GM12874 (cell line): ENCODE data around the gene PTGIS.

Experiments used
- TF ChIP-seq, protein P1 (sequence below): IDR thresholded peaks from 2 replicates; pipeline ENCODE4 v1.5.1; 2011; ENCODE audit warnings: low read depth, mild to moderate bottlenecking, control low read depth, low read length, moderate library complexity; ENCODE audit not compliant: insufficient read depth

The PTGIS gene

DNA sequence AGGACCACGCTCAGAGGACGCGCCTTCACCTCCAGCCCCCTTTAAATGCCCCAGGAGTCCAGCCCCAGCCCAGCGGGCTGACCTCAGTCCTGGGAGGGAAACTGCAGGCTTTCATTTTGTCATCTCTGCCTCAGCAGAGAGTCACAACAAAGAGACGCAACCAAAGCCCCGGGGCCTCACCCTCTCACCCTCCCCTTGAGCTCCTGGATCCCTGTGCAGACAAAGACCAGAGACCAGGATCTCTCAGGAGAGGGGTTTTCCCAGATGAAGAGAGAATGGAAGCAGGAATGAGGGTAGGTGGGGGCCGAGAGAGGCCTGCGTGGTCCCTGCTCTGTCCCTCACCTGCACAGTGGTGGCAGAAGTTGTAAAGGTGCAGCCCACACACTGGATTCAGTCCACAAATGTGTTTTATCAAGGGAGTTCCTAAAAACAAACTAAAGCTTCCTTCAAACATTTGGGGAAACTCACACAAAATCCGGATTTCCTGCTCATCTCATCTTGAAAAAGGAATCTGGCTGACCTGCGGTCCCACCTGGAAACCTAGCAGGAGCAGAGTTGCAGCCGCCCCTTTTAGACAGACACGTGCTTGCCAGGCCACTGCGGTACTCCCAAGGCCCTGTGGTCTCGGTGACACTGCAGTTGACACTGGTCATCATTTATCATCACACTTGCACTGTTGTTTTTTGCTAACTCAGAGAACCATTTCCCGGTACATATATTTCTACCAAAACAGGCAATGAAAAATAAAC is 27.1 kb downstream of the PTGIS start:
- TF ChIP-seq, protein P1, sequence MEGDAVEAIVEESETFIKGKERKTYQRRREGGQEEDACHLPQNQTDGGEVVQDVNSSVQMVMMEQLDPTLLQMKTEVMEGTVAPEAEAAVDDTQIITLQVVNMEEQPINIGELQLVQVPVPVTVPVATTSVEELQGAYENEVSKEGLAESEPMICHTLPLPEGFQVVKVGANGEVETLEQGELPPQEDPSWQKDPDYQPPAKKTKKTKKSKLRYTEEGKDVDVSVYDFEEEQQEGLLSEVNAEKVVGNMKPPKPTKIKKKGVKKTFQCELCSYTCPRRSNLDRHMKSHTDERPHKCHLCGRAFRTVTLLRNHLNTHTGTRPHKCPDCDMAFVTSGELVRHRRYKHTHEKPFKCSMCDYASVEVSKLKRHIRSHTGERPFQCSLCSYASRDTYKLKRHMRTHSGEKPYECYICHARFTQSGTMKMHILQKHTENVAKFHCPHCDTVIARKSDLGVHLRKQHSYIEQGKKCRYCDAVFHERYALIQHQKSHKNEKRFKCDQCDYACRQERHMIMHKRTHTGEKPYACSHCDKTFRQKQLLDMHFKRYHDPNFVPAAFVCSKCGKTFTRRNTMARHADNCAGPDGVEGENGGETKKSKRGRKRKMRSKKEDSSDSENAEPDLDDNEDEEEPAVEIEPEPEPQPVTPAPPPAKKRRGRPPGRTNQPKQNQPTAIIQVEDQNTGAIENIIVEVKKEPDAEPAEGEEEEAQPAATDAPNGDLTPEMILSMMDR: no peak

DNA sequence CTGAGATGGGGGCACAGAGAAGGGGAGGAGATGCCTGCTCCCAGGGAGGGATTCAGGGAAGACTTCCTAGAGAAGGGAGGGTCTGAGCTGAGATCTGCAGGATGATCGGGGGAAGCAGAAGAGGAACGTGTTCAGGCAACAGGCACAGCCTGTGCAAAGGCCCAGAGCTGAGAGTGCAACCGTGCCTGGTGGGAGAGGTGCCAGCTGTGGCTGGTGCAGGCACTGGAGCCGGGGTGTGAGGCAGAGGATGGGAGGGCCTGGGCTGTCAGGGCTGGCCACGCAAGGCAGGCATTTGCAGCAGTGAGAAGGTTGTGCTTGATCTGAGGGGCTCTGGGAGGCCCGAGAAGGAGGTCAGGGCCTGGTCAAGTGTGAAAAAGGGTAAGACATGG is 27.7 kb downstream of the PTGIS start:
- TF ChIP-seq, protein P1: no peak

DNA sequence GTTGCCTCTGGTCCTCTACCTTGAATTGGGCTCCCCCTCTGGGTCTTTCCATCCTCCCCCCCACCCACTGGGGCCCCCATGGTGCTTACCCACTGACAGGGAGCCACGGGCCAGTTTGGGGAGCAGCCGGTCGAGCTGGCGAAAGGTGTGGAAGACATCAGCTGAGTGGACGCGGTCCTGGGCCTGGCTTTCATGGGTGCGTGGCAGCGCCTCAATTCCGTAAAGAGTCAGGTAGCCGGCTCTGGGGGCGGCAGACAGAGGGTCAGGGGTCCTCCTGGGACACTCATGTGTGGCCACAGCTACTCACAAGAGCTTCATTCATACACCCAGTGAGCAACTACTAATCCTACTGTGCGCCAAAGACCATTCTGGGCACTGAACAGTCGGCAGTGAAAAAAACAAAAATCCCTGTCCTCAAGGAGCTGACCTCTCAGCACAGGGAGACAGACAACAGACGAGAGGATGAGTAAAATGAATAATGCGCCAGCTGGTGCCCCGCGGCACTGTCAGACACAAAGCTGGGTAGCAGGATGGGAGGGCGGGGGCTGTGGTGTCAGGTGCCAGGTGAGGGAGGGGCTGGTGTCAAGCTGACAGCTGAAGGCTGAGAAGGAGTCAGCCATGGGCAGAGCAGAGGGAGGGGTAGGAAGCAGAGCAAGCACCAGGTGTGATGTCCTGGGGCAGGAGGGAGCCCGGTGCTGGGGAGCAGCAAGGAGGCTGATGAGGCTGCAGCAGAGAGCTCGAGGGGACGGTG is 28.3 kb downstream of the PTGIS start:
- TF ChIP-seq, protein P1: no peak

DNA sequence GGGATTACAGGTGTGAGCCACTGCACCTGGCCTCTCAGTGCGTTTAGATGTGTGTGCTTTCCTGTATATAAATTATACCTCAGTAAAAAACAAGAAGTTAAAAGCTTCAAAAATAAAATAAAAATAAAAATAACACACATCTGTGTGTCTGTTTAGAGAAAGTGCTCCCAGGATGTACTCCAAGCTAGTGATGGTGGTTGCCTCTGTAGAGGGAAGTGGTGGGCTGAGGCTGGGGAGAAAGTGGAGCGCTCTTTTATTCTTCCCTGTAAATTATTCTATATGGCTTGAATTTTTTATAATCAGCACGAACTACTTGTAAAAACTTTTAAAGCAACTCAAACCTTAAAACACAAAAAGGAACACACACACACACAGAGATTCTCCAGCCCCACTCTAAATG is 29.0 kb downstream of the PTGIS start:
- TF ChIP-seq, protein P1: no peak

DNA sequence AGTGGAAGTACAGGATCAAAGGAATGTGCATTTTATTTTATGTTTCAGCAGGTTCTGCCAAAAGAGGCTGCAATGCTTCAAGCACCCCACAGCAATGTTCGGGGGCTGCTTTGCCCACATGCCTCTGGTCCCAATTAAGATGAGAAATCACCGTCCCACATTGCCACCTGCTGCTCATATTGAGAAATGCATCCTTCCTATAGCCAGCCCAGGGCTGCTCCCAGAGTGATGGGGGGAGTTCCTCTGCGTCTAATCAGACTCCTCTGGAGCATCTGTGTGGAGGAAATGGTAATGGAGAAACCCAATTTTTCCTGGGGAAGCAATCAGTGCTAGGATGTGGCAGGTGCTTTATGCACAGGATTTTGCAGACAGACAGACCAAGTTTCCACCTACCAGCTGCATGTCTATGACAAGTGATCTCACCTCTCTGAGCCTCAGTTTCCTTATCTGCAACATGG is 33.7 kb downstream of the PTGIS start:
- TF ChIP-seq, protein P1: peak; percentile 62

DNA sequence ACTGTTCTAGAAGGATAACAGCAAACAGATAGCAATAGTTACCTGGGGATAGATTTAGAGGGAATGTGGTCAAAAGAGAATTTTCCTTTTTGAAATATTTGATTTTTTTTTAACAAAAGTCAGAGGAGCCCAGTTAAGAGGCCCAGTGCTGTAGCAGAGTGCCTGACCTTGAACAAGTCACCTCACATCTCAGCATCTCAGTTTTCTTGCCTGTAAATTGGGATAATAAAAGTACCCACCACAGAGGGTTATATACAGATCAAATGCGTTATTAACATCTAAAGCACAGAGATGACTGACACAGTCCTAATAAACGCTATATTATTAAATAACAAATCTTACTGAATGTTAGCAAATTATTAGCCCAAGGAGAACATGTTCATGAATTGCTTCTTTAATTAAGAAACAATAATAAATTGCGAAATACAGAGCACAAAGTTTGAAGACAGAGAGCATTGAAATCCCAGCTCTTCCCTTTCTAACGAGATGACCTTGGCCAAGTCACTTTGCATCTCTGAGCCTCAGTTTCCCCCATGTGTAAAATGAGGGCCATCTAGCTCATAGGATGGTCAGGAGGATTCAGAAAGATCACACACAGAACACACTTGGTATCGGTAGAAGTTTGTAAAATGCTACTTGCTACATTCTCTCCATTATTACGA is 35.5 kb downstream of the PTGIS start:
- TF ChIP-seq, protein P1: no peak

DNA sequence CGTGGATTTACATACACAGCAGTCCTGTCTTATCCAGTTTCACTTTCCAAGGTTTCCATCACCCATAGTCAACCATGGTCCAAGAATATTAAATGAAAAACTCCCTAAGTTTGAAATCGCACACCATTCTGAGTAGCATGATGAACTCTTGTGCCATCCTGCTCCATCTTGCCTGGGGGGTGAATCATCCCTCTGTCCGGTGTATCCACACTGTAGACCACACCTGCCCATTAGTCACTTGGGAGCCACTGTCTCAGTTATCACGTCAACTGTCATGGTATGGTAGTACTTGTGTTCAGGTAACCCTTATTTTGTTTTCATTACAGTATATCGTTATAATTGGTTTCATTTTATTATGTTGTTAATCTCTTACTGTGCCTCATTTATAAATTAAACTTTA is 38.5 kb downstream of the PTGIS start:
- TF ChIP-seq, protein P1: no peak
